GM23338 (cell line): ENCODE data around the gene ITPKA. TPM values are rescaled to one million over a fixed set of nuclear protein-coding genes. Genes with fewer than 3 reads are reported as not detected.

Source experiments
- ATAC-seq: fragments of 200-7000 bp; cut with Tn5 transposase; 3 replicates; pipeline ENCODE4 v1.9.1; 2020
- DNase-seq: peaks from one replicate; pipeline ENCODE4 v3.0.0-alpha.2; 2015; ENCODE audit warnings: low spot score
- H2AFZ ChIP-seq: fragments of 200-600 bp; sonication (generic); 2 replicates; pipeline ENCODE4 v1.8.0; 2016; ENCODE audit warnings: antibody characterized with exemption, mild to moderate bottlenecking, moderate library complexity
- H3F3A ChIP-seq: fragments of 200-600 bp; sonication (generic); replicated peaks from 2 replicates; pipeline ENCODE4 v1.8.0; 2017; ENCODE audit warnings: antibody characterized with exemption, mixed run types, low read depth
- H3K27ac ChIP-seq: fragments of 200-600 bp; sonication (generic); 2 replicates; pipeline ENCODE4 v1.6.1; 2016; ENCODE audit warnings: low read depth
- H3K27me3 ChIP-seq: fragments of 200-600 bp; sonication (generic); 2 replicates; pipeline ENCODE4 v1.8.0; 2016; ENCODE audit warnings: mild to moderate bottlenecking, mixed run types, moderate library complexity; ENCODE audit not compliant: insufficient read depth
- H3K36me3 ChIP-seq: fragments of 200-600 bp; sonication (generic); 2 replicates; pipeline ENCODE4 v1.8.0; 2016; ENCODE audit warnings: mild to moderate bottlenecking; ENCODE audit not compliant: insufficient read depth
- H3K4me1 ChIP-seq: fragments of 200-600 bp; sonication (generic); 2 replicates; pipeline ENCODE4 v1.8.0; 2016; ENCODE audit warnings: mild to moderate bottlenecking, moderate library complexity; ENCODE audit not compliant: insufficient read depth
- H3K4me2 ChIP-seq: fragments of 200-600 bp; sonication (generic); 2 replicates; pipeline ENCODE4 v1.7.1; 2017; ENCODE audit warnings: mixed run types
- H3K4me3 ChIP-seq: fragments of 200-600 bp; sonication (generic); 2 replicates; pipeline ENCODE4 v1.6.1; 2016; ENCODE audit warnings: mixed run types
- H3K79me2 ChIP-seq: fragments of 200-600 bp; sonication (generic); replicated peaks from 2 replicates; pipeline ENCODE4 v1.8.0; 2017; ENCODE audit warnings: mild to moderate bottlenecking; ENCODE audit not compliant: insufficient read depth
- H3K9me2 ChIP-seq: fragments of 200-600 bp; sonication (generic); 2 replicates; pipeline ENCODE4 v1.8.0; 2017; ENCODE audit not compliant: insufficient read depth
- H4K20me1 ChIP-seq: fragments of 200-600 bp; sonication (generic); replicated peaks from 2 replicates; pipeline ENCODE4 v1.8.0; 2017; ENCODE audit warnings: mild to moderate bottlenecking; ENCODE audit not compliant: insufficient read depth
- H3K27ac Mint-ChIP-seq: 2 replicates; pipeline ENCODE4 v1.8.0; 2020; ENCODE audit warnings: inconsistent platforms, mild to moderate bottlenecking, moderate library complexity, mixed read lengths
- H3K27me3 Mint-ChIP-seq: 3 replicates; pipeline ENCODE4 v1.8.0; 2022; ENCODE audit warnings: low read depth, mild to moderate bottlenecking, moderate library complexity, mixed read lengths, inconsistent platforms; ENCODE audit not compliant: insufficient read depth, poor library complexity
- H3K36me3 Mint-ChIP-seq: 3 replicates; pipeline ENCODE4 v1.8.0; 2021; ENCODE audit warnings: low read depth, mild to moderate bottlenecking, inconsistent platforms, moderate library complexity, mixed read lengths
- H3K4me1 Mint-ChIP-seq: 3 replicates; pipeline ENCODE4 v1.8.0; 2020; ENCODE audit warnings: mild to moderate bottlenecking, inconsistent platforms, mixed read lengths
- H3K4me3 Mint-ChIP-seq: 3 replicates; pipeline ENCODE4 v1.8.0; 2021; ENCODE audit warnings: moderate library complexity, mild to moderate bottlenecking, inconsistent platforms, mixed read lengths
- H3K9me3 Mint-ChIP-seq: 3 replicates; pipeline ENCODE4 v1.8.0; 2020; ENCODE audit warnings: moderate library complexity, mild to moderate bottlenecking, inconsistent platforms, mixed read lengths
- CREB1 ChIP-seq: fragments of 250-450 bp; sonication (Bioruptor Pico); IDR thresholded peaks from 2 replicates; pipeline ENCODE4 v1.5.0; 2020; ENCODE audit warnings: low read depth, mild to moderate bottlenecking, moderate library complexity
- ETS1 ChIP-seq: IDR thresholded peaks from 2 replicates; pipeline ENCODE4 v1.6.1; 2016; ENCODE audit warnings: antibody characterized with exemption
- EZH2 ChIP-seq: fragments of 200-600 bp; sonication (generic); IDR thresholded peaks from one replicate; pipeline ENCODE4 v1.8.0; 2017; ENCODE audit warnings: antibody characterized with exemption, mild to moderate bottlenecking, low read depth; ENCODE audit not compliant: unreplicated experiment
- EZH2phosphoT487 ChIP-seq: fragments of 200-600 bp; sonication (generic); IDR thresholded peaks from one replicate; pipeline ENCODE4 v1.8.1; 2018; ENCODE audit warnings: antibody characterized with exemption; ENCODE audit not compliant: unreplicated experiment
- JUNB ChIP-seq: IDR thresholded peaks from one replicate; pipeline ENCODE4 v1.6.1; 2016; ENCODE audit warnings: antibody characterized with exemption; ENCODE audit not compliant: unreplicated experiment
- NANOG ChIP-seq: IDR thresholded peaks from 2 replicates; pipeline ENCODE4 v1.6.1; 2016; ENCODE audit warnings: antibody characterized with exemption, borderline replicate concordance
- POLR2AphosphoS5 ChIP-seq: IDR thresholded peaks from 2 replicates; pipeline ENCODE4 v1.6.1; 2016; ENCODE audit warnings: antibody characterized with exemption, low read depth
- REST ChIP-seq: IDR thresholded peaks from one replicate; pipeline ENCODE4 v1.6.1; 2018; ENCODE audit warnings: antibody characterized with exemption; ENCODE audit not compliant: unreplicated experiment
- STAT1 ChIP-seq: IDR thresholded peaks from one replicate; pipeline ENCODE4 v1.6.1; 2016; ENCODE audit warnings: antibody characterized with exemption; ENCODE audit not compliant: unreplicated experiment
- ZNF114 ChIP-seq: fragments of 250-450 bp; sonication (Bioruptor Pico); IDR thresholded peaks from 2 replicates; pipeline ENCODE4 v1.5.0; 2020; ENCODE audit warnings: mild to moderate bottlenecking, moderate library complexity
- ZNF331 ChIP-seq: fragments of 250-450 bp; sonication (Bioruptor Pico); IDR thresholded peaks from 2 replicates; pipeline ENCODE4 v1.5.0; 2020; ENCODE audit warnings: low read depth, mild to moderate bottlenecking, moderate library complexity
- polyA plus RNA-seq: library from polyadenylated mRNA; unstranded; fragments of >200 nt; fragmentation: Nextera tagmentation; extraction: Ambion mirVana; gene quantifications from 2 replicates; pipeline ENCODE4 v1.2.1, GENCODE V29; 2016
- total RNA-seq: library from RNA; depleted of rRNA; stranded (reverse); fragments of >200 nt; shearing (Covaris generic); gene quantifications from 2 replicates; pipeline ENCODE4 v1.2.3, GENCODE V29; 2014
- TF ChIP-seq, protein P1 (sequence below): fragments of 250-450 bp; sonication (Bioruptor Pico); IDR thresholded peaks from 2 replicates; pipeline ENCODE4 v1.5.0; 2020; ENCODE audit warnings: mild to moderate bottlenecking, moderate library complexity
- TF ChIP-seq, protein P2 (sequence below), 2 experiments: fragments of 200-600 bp in 1 of 2; sonication (generic) in 1 of 2; conservative IDR thresholded peaks; 2 replicates each; pipeline versions ENCODE4 v1.5.1 to v1.6.1; 2016 to 2017; ENCODE audit warnings: antibody characterized with exemption in 2 of 2, low read depth in 2 of 2, mild to moderate bottlenecking in 2 of 2, moderate library complexity in 1 of 2

The ITPKA gene
- total and polyA plus RNA-seq, 2 experiments from 2014 or later, result 0.55 to 2.1 TPM

- Histone ChIP-seq H3K79me2 (no peaks in the 10 kb centered on the region), H3K36me3 (peaks cover 48% of the 10 kb centered on the region), H3K27ac (no peak overlapping the region), H2AFZ (no peak overlapping the region), H3K4me1 (no peaks in the 10 kb centered on the region), H3F3A (no peaks in the 10 kb centered on the region), H3K4me2 (no peak overlapping the region), H3K9me2 (no peaks in the 10 kb centered on the region), H3K27me3 (no peaks in the 10 kb centered on the region), H3K4me3 (no peak overlapping the region), H4K20me1 (peaks cover 6% of the 10 kb centered on the region; the same call in 1 of the 2 replicates)
- Mint-ChIP-seq H3K9me3 (no peaks in the 10 kb centered on the region), H3K27ac (no peak overlapping the region), H3K4me3 (no peak overlapping the region), H3K36me3 (peaks cover 82% of the 10 kb centered on the region), H3K4me1 (no peaks in the 10 kb centered on the region), H3K27me3 (peaks cover 6% of the 10 kb centered on the region)
- TF ChIP-seq ZNF114 (CRISPR knock-in tag) (no peak), POLR2AphosphoS5 (no peak), EZH2phosphoT487 (no peak), NANOG (no peak), ETS1 (no peak), STAT1 (no peak), REST (no peak), EZH2 (no peak), ZNF331 (CRISPR knock-in tag) (no peak), CREB1 (no peak), JUNB (no peak)
- TF ChIP-seq, protein P1, sequence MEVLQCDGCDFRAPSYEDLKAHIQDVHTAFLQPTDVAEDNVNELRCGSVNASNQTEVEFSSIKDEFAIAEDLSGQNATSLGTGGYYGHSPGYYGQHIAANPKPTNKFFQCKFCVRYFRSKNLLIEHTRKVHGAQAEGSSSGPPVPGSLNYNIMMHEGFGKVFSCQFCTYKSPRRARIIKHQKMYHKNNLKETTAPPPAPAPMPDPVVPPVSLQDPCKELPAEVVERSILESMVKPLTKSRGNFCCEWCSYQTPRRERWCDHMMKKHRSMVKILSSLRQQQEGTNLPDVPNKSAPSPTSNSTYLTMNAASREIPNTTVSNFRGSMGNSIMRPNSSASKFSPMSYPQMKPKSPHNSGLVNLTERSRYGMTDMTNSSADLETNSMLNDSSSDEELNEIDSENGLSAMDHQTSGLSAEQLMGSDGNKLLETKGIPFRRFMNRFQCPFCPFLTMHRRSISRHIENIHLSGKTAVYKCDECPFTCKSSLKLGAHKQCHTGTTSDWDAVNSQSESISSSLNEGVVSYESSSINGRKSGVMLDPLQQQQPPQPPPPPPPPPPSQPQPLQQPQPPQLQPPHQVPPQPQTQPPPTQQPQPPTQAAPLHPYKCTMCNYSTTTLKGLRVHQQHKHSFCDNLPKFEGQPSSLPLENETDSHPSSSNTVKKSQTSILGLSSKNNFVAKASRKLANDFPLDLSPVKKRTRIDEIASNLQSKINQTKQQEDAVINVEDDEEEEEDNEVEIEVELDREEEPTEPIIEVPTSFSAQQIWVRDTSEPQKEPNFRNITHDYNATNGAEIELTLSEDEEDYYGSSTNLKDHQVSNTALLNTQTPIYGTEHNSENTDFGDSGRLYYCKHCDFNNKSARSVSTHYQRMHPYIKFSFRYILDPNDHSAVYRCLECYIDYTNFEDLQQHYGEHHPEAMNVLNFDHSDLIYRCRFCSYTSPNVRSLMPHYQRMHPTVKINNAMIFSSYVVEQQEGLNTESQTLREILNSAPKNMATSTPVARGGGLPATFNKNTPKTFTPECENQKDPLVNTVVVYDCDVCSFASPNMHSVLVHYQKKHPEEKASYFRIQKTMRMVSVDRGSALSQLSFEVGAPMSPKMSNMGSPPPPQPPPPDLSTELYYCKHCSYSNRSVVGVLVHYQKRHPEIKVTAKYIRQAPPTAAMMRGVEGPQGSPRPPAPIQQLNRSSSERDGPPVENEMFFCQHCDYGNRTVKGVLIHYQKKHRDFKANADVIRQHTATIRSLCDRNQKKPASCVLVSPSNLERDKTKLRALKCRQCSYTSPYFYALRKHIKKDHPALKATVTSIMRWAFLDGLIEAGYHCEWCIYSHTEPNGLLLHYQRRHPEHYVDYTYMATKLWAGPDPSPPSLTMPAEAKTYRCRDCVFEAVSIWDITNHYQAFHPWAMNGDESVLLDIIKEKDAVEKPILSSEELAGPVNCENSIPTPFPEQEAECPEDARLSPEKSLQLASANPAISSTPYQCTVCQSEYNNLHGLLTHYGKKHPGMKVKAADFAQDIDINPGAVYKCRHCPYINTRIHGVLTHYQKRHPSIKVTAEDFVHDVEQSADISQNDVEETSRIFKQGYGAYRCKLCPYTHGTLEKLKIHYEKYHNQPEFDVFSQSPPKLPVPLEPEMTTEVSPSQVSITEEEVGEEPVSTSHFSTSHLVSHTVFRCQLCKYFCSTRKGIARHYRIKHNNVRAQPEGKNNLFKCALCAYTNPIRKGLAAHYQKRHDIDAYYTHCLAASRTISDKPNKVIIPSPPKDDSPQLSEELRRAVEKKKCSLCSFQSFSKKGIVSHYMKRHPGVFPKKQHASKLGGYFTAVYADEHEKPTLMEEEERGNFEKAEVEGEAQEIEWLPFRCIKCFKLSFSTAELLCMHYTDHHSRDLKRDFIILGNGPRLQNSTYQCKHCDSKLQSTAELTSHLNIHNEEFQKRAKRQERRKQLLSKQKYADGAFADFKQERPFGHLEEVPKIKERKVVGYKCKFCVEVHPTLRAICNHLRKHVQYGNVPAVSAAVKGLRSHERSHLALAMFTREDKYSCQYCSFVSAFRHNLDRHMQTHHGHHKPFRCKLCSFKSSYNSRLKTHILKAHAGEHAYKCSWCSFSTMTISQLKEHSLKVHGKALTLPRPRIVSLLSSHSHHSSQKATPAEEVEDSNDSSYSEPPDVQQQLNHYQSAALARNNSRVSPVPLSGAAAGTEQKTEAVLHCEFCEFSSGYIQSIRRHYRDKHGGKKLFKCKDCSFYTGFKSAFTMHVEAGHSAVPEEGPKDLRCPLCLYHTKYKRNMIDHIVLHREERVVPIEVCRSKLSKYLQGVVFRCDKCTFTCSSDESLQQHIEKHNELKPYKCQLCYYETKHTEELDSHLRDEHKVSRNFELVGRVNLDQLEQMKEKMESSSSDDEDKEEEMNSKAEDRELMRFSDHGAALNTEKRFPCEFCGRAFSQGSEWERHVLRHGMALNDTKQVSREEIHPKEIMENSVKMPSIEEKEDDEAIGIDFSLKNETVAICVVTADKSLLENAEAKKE (CRISPR knock-in tag), result no peak
- TF ChIP-seq, protein P2, sequence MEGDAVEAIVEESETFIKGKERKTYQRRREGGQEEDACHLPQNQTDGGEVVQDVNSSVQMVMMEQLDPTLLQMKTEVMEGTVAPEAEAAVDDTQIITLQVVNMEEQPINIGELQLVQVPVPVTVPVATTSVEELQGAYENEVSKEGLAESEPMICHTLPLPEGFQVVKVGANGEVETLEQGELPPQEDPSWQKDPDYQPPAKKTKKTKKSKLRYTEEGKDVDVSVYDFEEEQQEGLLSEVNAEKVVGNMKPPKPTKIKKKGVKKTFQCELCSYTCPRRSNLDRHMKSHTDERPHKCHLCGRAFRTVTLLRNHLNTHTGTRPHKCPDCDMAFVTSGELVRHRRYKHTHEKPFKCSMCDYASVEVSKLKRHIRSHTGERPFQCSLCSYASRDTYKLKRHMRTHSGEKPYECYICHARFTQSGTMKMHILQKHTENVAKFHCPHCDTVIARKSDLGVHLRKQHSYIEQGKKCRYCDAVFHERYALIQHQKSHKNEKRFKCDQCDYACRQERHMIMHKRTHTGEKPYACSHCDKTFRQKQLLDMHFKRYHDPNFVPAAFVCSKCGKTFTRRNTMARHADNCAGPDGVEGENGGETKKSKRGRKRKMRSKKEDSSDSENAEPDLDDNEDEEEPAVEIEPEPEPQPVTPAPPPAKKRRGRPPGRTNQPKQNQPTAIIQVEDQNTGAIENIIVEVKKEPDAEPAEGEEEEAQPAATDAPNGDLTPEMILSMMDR (conservative IDR thresholded peaks at IDR 0.05; ENCODE audit: low read depth in 2 of 2), result no peak
- DNase-seq, result no peak
- no peak for ATAC-seq
Measured at GRCh38 chr15:41476416-41477048, 17.1 kb upstream of the ITPKA start.
